GM12872 (cell line): ENCODE data around the gene SLC6A3.

ENCODE experiments used
- TF ChIP-seq, protein P1 (sequence below): IDR thresholded peaks from 3 replicates; pipeline ENCODE4 v1.5.1; 2011; ENCODE audit warnings: low read depth, mild to moderate bottlenecking, low read length, moderate library complexity; ENCODE audit not compliant: insufficient read depth

Gene SLC6A3

DNA sequence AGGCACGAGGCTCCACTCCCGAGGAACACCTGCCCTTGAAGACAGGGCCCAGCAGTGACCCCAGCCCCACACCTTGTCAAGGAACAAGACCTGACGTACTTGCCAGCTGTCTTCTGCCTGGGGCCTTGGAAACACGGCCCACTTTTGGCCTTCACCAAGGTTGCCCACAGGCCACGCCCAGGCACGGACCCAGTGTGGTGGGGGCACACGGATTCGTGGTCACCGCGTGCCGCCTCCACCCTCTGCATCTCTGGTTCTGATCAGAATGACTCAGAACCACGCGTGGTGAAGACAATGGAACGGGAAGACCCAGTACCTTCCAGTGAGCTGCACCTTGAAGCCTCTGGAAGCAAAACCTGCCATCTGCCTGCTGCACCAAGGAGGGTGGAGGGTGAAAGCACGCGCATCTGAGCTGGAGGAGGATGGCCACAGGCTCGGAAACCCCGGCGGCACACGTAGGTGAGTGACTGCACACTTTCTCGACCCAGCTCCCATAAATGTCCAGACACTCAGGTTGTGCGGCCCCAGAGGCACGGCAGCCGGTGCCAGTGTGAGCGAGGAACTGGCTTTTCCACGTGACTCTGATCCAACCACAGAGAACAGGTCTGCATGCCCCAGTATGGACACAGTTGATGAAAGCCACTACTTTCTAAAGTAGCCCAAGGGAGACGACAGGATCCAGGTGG, 42.0 kb upstream of the SLC6A3 start:
- TF ChIP-seq, protein P1, sequence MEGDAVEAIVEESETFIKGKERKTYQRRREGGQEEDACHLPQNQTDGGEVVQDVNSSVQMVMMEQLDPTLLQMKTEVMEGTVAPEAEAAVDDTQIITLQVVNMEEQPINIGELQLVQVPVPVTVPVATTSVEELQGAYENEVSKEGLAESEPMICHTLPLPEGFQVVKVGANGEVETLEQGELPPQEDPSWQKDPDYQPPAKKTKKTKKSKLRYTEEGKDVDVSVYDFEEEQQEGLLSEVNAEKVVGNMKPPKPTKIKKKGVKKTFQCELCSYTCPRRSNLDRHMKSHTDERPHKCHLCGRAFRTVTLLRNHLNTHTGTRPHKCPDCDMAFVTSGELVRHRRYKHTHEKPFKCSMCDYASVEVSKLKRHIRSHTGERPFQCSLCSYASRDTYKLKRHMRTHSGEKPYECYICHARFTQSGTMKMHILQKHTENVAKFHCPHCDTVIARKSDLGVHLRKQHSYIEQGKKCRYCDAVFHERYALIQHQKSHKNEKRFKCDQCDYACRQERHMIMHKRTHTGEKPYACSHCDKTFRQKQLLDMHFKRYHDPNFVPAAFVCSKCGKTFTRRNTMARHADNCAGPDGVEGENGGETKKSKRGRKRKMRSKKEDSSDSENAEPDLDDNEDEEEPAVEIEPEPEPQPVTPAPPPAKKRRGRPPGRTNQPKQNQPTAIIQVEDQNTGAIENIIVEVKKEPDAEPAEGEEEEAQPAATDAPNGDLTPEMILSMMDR, result no peak

DNA sequence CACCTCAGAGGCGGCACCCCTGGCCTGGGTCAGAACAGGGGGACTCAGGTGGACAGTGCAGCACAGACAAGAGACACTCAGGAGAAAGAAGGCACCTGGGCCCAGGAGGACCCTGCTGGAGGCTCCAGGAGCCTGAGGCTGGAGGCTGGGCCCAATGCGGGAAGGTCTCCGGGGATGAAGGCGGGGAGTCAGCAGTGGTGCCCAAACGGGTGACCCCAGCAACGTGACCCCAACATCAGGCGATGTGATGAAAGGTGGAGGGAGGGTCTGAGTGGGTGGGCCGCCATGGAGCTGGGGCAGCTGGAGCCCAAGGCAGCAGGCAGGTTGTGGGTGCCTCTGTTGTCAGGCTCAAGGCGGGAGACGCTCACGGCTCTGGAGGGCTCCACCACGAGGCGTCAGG, 41.0 kb upstream of the SLC6A3 start:
- TF ChIP-seq, protein P1, result no peak

DNA sequence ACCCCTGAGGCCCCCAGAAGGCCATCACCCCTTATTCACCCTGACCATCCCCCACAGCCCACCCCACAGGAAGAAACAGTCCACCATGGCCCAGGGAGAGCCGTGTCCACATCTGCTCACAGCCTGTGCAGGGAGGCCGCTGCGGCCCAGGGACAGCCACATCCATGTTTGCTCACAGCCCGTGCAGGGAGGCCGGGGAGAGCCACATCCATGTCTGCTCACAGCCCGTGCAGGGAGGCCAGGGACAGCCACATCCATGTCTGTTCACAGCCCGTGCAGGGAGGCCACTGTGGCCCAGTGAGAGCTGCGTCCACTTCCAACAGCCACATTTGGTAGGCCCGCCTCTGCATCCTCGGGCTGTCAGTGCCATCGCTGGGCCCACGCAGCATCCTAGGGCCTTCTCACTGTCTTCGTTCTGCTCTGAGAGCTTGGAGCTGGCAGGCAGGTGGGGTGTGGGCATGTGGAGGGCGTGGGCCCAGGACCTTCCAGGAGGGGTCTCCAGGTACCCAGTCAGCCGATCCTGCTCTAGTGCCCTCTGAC, 40.4 kb upstream of the SLC6A3 start:
- TF ChIP-seq, protein P1, result no peak

DNA sequence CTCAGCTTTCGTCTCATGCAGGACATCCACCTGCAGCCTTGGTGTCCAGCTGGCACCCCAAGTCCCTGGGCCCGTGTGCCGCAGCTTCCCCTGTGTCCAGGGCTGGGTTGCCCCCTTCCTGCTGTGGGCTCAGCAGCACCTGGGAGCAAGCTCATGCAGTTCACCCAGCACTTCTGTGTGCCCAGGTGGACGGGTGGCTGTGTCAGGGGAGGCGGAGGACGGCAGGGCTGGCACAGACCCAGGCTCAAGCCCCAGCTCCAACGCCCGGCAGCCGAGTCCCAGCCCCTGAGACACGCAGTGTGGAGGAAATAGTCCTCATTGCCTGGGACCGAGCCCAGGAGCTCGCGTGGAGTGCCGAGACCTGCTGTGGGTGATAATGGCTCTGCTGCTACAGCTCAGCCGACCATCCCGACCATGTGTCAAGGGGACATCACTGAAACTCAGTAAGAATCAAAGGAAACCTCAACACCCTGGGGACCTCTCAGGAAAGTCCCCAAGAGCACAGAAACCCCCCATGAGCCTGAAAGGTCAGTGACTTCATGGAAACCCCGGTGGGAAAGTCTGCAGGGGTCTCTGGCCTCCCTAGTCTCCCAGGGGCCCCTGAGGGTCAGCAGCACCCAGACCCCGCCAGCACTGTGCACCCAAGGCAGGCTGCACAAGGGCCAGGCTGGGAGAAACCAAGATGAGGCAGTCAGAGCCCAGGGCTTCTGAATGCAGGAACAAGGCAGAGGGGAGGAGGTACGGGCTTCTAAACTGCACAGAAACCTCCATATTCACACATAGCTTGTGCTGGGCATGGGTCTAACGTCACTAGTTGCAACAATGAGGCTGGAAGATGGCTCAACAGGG, 39.7 kb upstream of the SLC6A3 start:
- TF ChIP-seq, protein P1, result no peak

DNA sequence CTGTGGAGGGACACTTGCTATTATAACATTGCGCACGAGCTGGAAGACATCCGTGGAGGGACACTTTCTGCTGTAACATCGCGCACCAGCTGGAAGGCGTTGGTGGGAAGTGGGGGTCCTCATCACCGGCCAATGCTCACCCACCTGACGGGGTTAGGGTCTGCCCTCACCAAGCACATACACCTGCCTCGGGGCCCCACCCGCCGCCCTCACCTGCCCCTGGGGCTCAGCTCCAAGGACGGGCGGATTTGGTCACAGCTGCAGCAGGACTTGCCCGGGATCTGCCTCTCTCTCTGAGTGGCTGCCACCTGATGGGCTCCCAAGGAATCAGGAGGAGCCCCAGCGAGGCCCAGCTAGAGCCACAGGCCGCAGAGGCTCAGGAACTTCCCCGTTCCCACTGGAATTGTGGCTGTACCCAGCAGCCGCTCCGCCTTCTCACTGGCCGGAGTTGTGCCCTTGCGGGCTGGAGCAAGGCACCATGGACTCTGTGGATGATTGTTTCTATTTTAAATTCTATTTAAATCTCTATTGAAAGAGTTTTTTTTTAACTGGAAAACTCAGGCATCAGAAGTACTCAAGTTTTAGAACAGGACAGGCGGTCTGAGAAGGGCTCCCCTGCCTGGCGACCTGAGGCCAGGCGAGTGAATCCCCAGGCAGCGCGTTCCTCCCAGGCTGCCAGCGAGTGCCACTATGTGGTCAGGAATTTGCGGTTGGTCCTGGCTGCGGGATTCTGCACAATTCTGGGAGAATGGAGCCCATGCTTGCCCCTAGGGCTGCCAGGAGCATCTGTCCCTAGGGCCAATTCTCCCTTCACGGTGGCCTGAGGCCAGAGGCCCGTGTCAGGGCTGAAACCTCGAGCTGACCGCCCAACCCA, 38.9 kb upstream of the SLC6A3 start:
- TF ChIP-seq, protein P1, result no peak

DNA sequence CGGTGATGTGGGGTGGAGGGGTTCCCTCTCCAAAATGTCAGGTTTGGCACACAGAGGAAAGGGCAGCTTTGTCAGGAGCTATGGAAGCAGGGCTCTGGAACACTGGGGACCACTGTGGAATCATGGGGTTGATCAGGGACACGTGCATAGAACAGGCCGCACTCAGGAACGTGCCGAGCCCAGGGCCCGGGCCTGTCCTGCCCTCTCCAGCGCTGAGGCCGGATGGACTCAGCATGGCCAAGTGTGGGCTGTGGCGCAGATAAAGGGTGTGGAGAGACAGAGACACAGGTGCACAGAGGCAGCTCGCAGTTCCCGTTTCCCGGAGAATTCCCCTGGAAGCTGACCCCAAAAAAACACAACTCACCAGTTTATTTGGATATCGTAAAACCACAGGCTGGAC, 37.8 kb upstream of the SLC6A3 start:
- TF ChIP-seq, protein P1, result no peak

DNA sequence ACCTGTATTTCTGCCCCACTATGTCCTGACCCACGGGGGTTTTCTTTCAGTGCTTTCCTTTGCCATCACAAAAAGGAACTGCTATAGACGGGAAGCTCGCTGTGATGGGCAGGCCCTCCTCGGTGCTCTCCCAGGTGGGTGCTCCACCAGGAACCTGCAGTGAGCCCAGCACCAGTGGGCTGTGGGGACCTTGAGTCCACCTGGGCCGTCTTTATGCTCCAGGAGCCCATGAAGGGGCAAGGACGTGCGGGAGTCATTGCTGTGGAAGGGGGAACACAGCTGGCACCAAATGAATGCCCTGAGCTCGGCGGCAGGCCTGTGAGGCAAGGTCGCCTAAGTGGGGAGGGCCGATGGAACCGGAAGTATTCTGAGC, 36.7 kb upstream of the SLC6A3 start:
- TF ChIP-seq, protein P1, result no peak
